ENCODE results near the gene SLC45A3.

DNA sequence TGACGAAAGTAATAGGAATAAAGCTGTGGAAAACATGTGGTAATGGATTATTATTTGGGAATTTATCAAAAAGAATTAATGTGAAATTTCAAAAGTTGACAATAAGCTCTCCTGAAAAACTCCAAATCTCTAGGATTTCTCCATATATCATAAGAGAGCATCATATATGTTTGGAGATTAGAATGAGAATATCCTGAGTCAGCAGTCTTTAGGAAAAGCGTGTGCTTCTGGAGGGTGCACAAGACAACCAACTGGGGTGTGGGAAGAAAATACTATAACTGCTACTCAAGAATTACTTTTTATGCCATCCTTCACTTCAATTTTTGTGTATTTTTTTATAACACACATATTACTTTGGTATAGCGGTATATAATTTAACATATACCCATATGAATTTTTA lies 68.2 kb downstream of the SLC45A3 start:
- TF ChIP-seq, protein P1, sequence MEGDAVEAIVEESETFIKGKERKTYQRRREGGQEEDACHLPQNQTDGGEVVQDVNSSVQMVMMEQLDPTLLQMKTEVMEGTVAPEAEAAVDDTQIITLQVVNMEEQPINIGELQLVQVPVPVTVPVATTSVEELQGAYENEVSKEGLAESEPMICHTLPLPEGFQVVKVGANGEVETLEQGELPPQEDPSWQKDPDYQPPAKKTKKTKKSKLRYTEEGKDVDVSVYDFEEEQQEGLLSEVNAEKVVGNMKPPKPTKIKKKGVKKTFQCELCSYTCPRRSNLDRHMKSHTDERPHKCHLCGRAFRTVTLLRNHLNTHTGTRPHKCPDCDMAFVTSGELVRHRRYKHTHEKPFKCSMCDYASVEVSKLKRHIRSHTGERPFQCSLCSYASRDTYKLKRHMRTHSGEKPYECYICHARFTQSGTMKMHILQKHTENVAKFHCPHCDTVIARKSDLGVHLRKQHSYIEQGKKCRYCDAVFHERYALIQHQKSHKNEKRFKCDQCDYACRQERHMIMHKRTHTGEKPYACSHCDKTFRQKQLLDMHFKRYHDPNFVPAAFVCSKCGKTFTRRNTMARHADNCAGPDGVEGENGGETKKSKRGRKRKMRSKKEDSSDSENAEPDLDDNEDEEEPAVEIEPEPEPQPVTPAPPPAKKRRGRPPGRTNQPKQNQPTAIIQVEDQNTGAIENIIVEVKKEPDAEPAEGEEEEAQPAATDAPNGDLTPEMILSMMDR (IDR thresholded peaks at IDR 0.05; ENCODE audit: low read length), result no peak
- TF ChIP-seq EZH2 (IDR thresholded peaks at IDR 0.05; ENCODE audit: borderline replicate concordance, low read length), result no peak

All from OCI-LY1 (cell line).